ENCODE measurements around the gene ZAP70. TPM values are rescaled to one million over a fixed set of nuclear protein-coding genes. Genes with fewer than 3 reads are reported as not detected.

Gene ZAP70
- total and polyA plus RNA-seq, 10 of the 15 experiments (the other 5 are each of a cell fraction or from before 2014, with no cell fraction given): 0.18 to 2.9 (median 1.2) TPM; not detected in 1

GRCh38 chr2:97760480-97761049 lies 47.2 kb downstream of the ZAP70 start:
- H3K4me1 ChIP-seq (ENCODE audit: control insufficient read depth, insufficient read depth, low read length): no peaks in the 10 kb centered on the region
- intact Hi-C loops (cut with micrococcal nuclease; ENCODE audit: unreplicated experiment): no loop called here
- no peaks in the 10 kb centered on the region for H3K79me2 ChIP-seq (ENCODE audit: control insufficient read depth, insufficient read depth, low read length)
- H2AFZ ChIP-seq (ENCODE audit: control insufficient read depth, low read depth, low read length): no peak overlapping the region
- in situ Hi-C loops (cut with MboI): no loop called here
- no peak overlapping the region for H3K9ac ChIP-seq (ENCODE audit: control insufficient read depth, insufficient read depth, low read length)
- RAD21 ChIA-PET (ENCODE audit: unreplicated experiment): no interaction called here
- no peaks in the 10 kb centered on the region for H3K27me3 ChIP-seq (replicated peaks in 1 of 2; ENCODE audit: control insufficient read depth in 2 of 2, insufficient read depth in 2 of 2, low read length in 1 of 2)
- FAIRE-seq: no peak
- no peak for DNase-seq (ENCODE audit: low read depth, low spot score)
- H3K36me3 ChIP-seq (ENCODE audit: control insufficient read depth in 2 of 2, insufficient read depth in 2 of 2, low read length in 1 of 2): peaks cover 21 to 38% of the 10 kb centered on the region in 2 experiments
- POLR2A ChIA-PET: no interaction called here
- no peak overlapping the region for H3K27ac ChIP-seq (ENCODE audit: control insufficient read depth, insufficient read depth)
- SMC1A ChIA-PET (ENCODE audit: uncharacterized antibody, unreplicated experiment): no interaction called here
- WGBS (ENCODE audit: insufficient coverage, insufficient replicate concordance, low lambda C conversion rate, missing lambda C conversion rate): 95% methylated on average over 17 of the region's 17 CpGs
- ATAC-seq: no peak
- BruUV-seq (replicated peaks): no TSS peak
- no peaks in the 10 kb centered on the region for H4K20me1 ChIP-seq (ENCODE audit: control insufficient read depth, insufficient read depth)
- H3K9me3 ChIP-seq (replicated peaks; ENCODE audit: control insufficient read depth, insufficient read depth, low read length): no peaks in the 10 kb centered on the region
- H3K4me3 ChIP-seq: no peak overlapping the region
- CTCF ChIA-PET: no interaction called here
- no peak overlapping the region for H3K4me2 ChIP-seq (ENCODE audit: control insufficient read depth, insufficient read depth)
- TF ChIP-seq RAD21 (IDR thresholded peaks at IDR 0.05; ENCODE audit: insufficient read depth, low read depth, low read length) (no peak), TARDBP (IDR thresholded peaks at IDR 0.05; ENCODE audit: borderline replicate concordance) (no peak), JUND (IDR thresholded peaks at IDR 0.05; ENCODE audit: low read depth, low read length) (no peak), CREM (IDR thresholded peaks at IDR 0.05; ENCODE audit: low read depth) (no peak), RELB (IDR thresholded peaks at IDR 0.05; ENCODE audit: low read depth) (no peak), BACH1 (IDR thresholded peaks at IDR 0.05; ENCODE audit: borderline replicate concordance) (no peak), JUNB (IDR thresholded peaks at IDR 0.05) (no peak), ZBTB11 (CRISPR knock-in tag; IDR thresholded peaks at IDR 0.05) (no peak), MEF2A (IDR thresholded peaks at IDR 0.05; ENCODE audit: insufficient read depth, low read depth, low read length) (no peak), ASH2L (IDR thresholded peaks at IDR 0.05; ENCODE audit: borderline replicate concordance, low read depth) (no peak), E2F4 (IDR thresholded peaks at IDR 0.05; ENCODE audit: low read depth, low read length) (no peak), ESRRA (IDR thresholded peaks at IDR 0.05; ENCODE audit: low read length) (no peak)
- TF ChIP-seq, protein P1, sequence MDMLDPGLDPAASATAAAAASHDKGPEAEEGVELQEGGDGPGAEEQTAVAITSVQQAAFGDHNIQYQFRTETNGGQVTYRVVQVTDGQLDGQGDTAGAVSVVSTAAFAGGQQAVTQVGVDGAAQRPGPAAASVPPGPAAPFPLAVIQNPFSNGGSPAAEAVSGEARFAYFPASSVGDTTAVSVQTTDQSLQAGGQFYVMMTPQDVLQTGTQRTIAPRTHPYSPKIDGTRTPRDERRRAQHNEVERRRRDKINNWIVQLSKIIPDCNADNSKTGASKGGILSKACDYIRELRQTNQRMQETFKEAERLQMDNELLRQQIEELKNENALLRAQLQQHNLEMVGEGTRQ (IDR thresholded peaks at IDR 0.05; ENCODE audit: borderline replicate concordance, low read depth, low read length): no peak
- TF ChIP-seq, protein P2, sequence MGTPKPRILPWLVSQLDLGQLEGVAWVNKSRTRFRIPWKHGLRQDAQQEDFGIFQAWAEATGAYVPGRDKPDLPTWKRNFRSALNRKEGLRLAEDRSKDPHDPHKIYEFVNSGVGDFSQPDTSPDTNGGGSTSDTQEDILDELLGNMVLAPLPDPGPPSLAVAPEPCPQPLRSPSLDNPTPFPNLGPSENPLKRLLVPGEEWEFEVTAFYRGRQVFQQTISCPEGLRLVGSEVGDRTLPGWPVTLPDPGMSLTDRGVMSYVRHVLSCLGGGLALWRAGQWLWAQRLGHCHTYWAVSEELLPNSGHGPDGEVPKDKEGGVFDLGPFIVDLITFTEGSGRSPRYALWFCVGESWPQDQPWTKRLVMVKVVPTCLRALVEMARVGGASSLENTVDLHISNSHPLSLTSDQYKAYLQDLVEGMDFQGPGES (IDR thresholded peaks at IDR 0.05): no peak
- TF ChIP-seq, protein P3, sequence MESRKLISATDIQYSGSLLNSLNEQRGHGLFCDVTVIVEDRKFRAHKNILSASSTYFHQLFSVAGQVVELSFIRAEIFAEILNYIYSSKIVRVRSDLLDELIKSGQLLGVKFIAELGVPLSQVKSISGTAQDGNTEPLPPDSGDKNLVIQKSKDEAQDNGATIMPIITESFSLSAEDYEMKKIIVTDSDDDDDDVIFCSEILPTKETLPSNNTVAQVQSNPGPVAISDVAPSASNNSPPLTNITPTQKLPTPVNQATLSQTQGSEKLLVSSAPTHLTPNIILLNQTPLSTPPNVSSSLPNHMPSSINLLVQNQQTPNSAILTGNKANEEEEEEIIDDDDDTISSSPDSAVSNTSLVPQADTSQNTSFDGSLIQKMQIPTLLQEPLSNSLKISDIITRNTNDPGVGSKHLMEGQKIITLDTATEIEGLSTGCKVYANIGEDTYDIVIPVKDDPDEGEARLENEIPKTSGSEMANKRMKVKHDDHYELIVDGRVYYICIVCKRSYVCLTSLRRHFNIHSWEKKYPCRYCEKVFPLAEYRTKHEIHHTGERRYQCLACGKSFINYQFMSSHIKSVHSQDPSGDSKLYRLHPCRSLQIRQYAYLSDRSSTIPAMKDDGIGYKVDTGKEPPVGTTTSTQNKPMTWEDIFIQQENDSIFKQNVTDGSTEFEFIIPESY (IDR thresholded peaks at IDR 0.05): no peak
